Esophagus mucosa (tissue), 1 donor: Measurements from ENCODE around the gene MICALL2. TPM values are rescaled to one million over a fixed set of nuclear protein-coding genes. Genes with fewer than 3 reads are reported as not detected.
"Not testable (repeated sequence)": the region's sequence is repeated elsewhere in the genome, so short reads cannot be mapped to it uniquely, and the experiment has no call there.

Source experiments
- ATAC-seq: fragments of 200-7000 bp; cut with Tn5 transposase; one replicate; pipeline ENCODE4 v1.9.1; 2020
- total RNA-seq: library from RNA; stranded (reverse); gene quantifications from one replicate; pipeline ENCODE4 v1.2.4, GENCODE V29; 2023
- donor health status: DM: yes; HTN: yes; CAD: no.

MICALL2 gene
- total RNA-seq, 1 donor from 2014 or later: 16.1 TPM

- no peak for ATAC-seq
Observed at GRCh38 chr7:1447112-1447511, 12.2 kb downstream of the MICALL2 start.

GRCh38 chr7:1446620-1447032 lies 12.6 kb downstream of the MICALL2 start:
- no peak for ATAC-seq

- not testable (repeated sequence) for ATAC-seq
Observed at GRCh38 chr7:1446026-1446425, 13.2 kb downstream of the MICALL2 start.

- no peak for ATAC-seq
Observed at GRCh38 chr7:1445341-1445740, 13.9 kb downstream of the MICALL2 start.

- no peak for ATAC-seq
Observed at GRCh38 chr7:1444925-1445322, 14.3 kb downstream of the MICALL2 start.

- ATAC-seq: no peak
Observed at GRCh38 chr7:1444214-1444924, 14.9 kb downstream of the MICALL2 start.

GRCh38 chr7:1443587-1444200 lies 15.6 kb downstream of the MICALL2 start:
- not testable (repeated sequence) for ATAC-seq

GRCh38 chr7:1442355-1443124 lies 16.7 kb downstream of the MICALL2 start:
- no peak for ATAC-seq

GRCh38 chr7:1441615-1442354 lies 17.5 kb downstream of the MICALL2 start:
- no peak for ATAC-seq

- no peak for ATAC-seq
Observed at GRCh38 chr7:1440620-1441019, 18.6 kb downstream of the MICALL2 start.

GRCh38 chr7:1439373-1440363 lies 19.6 kb downstream of the MICALL2 start:
- ATAC-seq: no peak

GRCh38 chr7:1438821-1439220 lies 20.4 kb downstream of the MICALL2 start:
- no peak for ATAC-seq

GRCh38 chr7:1438208-1438607 lies 21.1 kb downstream of the MICALL2 start:
- ATAC-seq: no peak

- no peak for ATAC-seq
Observed at GRCh38 chr7:1437155-1437880, 22.0 kb downstream of the MICALL2 start.

- no peak for ATAC-seq
Observed at GRCh38 chr7:1436608-1437007, 22.7 kb downstream of the MICALL2 start.

GRCh38 chr7:1434891-1435670 lies 24.2 kb downstream of the MICALL2 start:
- ATAC-seq: no peak

- no peak for ATAC-seq
Observed at GRCh38 chr7:1434165-1434718, 25.0 kb downstream of the MICALL2 start.

- no peak for ATAC-seq
Observed at GRCh38 chr7:1433128-1433920, 25.9 kb downstream of the MICALL2 start.
